ENCODE results near the gene UQCRH. TPM values are rescaled to one million over a fixed set of nuclear protein-coding genes. Genes with fewer than 3 reads are reported as not detected.

The UQCRH gene
- 317 TPM for total RNA-seq (ENCODE audit: unreplicated experiment)
- long read RNA-seq, transcript UQCRH-201 (4 exons, 604 nt): major isoform, 231 of 251 reads
- long read RNA-seq, transcript UQCRH-205 (5 exons, 674 nt): minor isoform, 6 of 251 reads
- long read RNA-seq, partial matches to known transcripts: 0 of 251 reads
- long read RNA-seq, other reads (novel, unspliced or antisense): 14 of 251 reads

- H3K27me3 Mint-ChIP-seq (ENCODE audit: unreplicated experiment): peaks cover 14% of the 10 kb centered on the region
- H3K9me3 Mint-ChIP-seq (ENCODE audit: unreplicated experiment): no peaks in the 10 kb centered on the region
- H3K36me3 Mint-ChIP-seq (ENCODE audit: low read depth, unreplicated experiment): peaks cover 11% of the 10 kb centered on the region
- peak within 1 kb of the TSS; percentile 99 for H3K4me3 Mint-ChIP-seq (ENCODE audit: unreplicated experiment)
- no peak for TF ChIP-seq CTCF (IDR thresholded peaks at IDR 0.05; ENCODE audit: unreplicated experiment)
- peaks cover 32% of the 10 kb centered on the region for H3K4me1 Mint-ChIP-seq (ENCODE audit: unreplicated experiment)
- peak; percentile 91 for DNase-seq (ENCODE audit: low spot score)
- H3K27ac Mint-ChIP-seq (ENCODE audit: unreplicated experiment): peak within 1 kb of the TSS; percentile 99
Observed at GRCh38 chr1:46303038-46303871, at the start of gene UQCRH, which contains the start of gene LRRC41. Gene UQCRH (plus strand): TSS chr1:46303698. CDS start chr1:46303767, 69 bp downstream. Gene LRRC41 (minus strand): TSS chr1:46303616. CDS start chr1:46303322, 294 bp downstream.

GRCh38 chr1:46254668-46255067 is 48.8 kb upstream of the UQCRH start:
- no peak for TF ChIP-seq CTCF (IDR thresholded peaks at IDR 0.05; ENCODE audit: unreplicated experiment)
- H3K27me3 Mint-ChIP-seq (ENCODE audit: unreplicated experiment): peaks cover 2% of the 10 kb centered on the region
- no peak for DNase-seq (ENCODE audit: low spot score)
- H3K4me3 Mint-ChIP-seq (ENCODE audit: unreplicated experiment): no peak overlapping the region
- H3K36me3 Mint-ChIP-seq (ENCODE audit: low read depth, unreplicated experiment): peaks cover 6% of the 10 kb centered on the region
- peak overlapping the region; percentile 7 for H3K27ac Mint-ChIP-seq (ENCODE audit: unreplicated experiment)
- H3K9me3 Mint-ChIP-seq (ENCODE audit: unreplicated experiment): no peaks in the 10 kb centered on the region
- H3K4me1 Mint-ChIP-seq (ENCODE audit: unreplicated experiment): no peaks in the 10 kb centered on the region

- Mint-ChIP-seq H3K36me3 (ENCODE audit: low read depth, unreplicated experiment) (peaks cover 14% of the 10 kb centered on the region), H3K4me1 (ENCODE audit: unreplicated experiment) (no peaks in the 10 kb centered on the region), H3K4me3 (ENCODE audit: unreplicated experiment) (no peak overlapping the region), H3K27me3 (ENCODE audit: unreplicated experiment) (peaks cover 6% of the 10 kb centered on the region), H3K9me3 (ENCODE audit: unreplicated experiment) (no peaks in the 10 kb centered on the region), H3K27ac (ENCODE audit: unreplicated experiment) (no peak overlapping the region)
- TF ChIP-seq CTCF (IDR thresholded peaks at IDR 0.05; ENCODE audit: unreplicated experiment): no peak
- no peak for DNase-seq (ENCODE audit: low spot score)
Observed at GRCh38 chr1:46256523-46256922, 47.0 kb upstream of the UQCRH start.

GRCh38 chr1:46262508-46262907 is 41.0 kb upstream of the UQCRH start:
- no peaks in the 10 kb centered on the region for H3K4me1 Mint-ChIP-seq (ENCODE audit: unreplicated experiment)
- H3K27ac Mint-ChIP-seq (ENCODE audit: unreplicated experiment): no peak overlapping the region
- H3K27me3 Mint-ChIP-seq (ENCODE audit: unreplicated experiment): peaks cover 6% of the 10 kb centered on the region
- no peaks in the 10 kb centered on the region for H3K9me3 Mint-ChIP-seq (ENCODE audit: unreplicated experiment)
- H3K36me3 Mint-ChIP-seq (ENCODE audit: low read depth, unreplicated experiment): peaks cover 9% of the 10 kb centered on the region
- no peak overlapping the region for H3K4me3 Mint-ChIP-seq (ENCODE audit: unreplicated experiment)
- no peak for TF ChIP-seq CTCF (IDR thresholded peaks at IDR 0.05; ENCODE audit: unreplicated experiment)
- DNase-seq (ENCODE audit: low spot score): no peak

GRCh38 chr1:46263146-46263545 is 40.4 kb upstream of the UQCRH start:
- H3K27me3 Mint-ChIP-seq (ENCODE audit: unreplicated experiment): peaks cover 6% of the 10 kb centered on the region
- no peak overlapping the region for H3K27ac Mint-ChIP-seq (ENCODE audit: unreplicated experiment)
- no peak overlapping the region for H3K4me3 Mint-ChIP-seq (ENCODE audit: unreplicated experiment)
- peaks cover 9% of the 10 kb centered on the region for H3K36me3 Mint-ChIP-seq (ENCODE audit: low read depth, unreplicated experiment)
- H3K9me3 Mint-ChIP-seq (ENCODE audit: unreplicated experiment): no peaks in the 10 kb centered on the region
- H3K4me1 Mint-ChIP-seq (ENCODE audit: unreplicated experiment): no peaks in the 10 kb centered on the region
- no peak for TF ChIP-seq CTCF (IDR thresholded peaks at IDR 0.05; ENCODE audit: unreplicated experiment)
- no peak for DNase-seq (ENCODE audit: low spot score)
